ENCODE data around the gene EHMT1. TPM values are rescaled to one million over a fixed set of nuclear protein-coding genes. Genes with fewer than 3 reads are reported as not detected.

Gene EHMT1
- total and polyA plus RNA-seq, 2 of the 13 experiments (the other 11 are each of a cell fraction or from before 2014, with no cell fraction given), result 23.0 to 27.1 TPM

- no peak for TF ChIP-seq ZNF646 (CRISPR knock-in tag; IDR thresholded peaks at IDR 0.05)
- TF ChIP-seq KDM5A (IDR thresholded peaks at IDR 0.05; ENCODE audit: borderline replicate concordance, low read length), result peak; percentile 82; the same call in 1 of the 2 replicates
- peak; percentile 98 for TF ChIP-seq ZFY (CRISPR knock-in tag; IDR thresholded peaks at IDR 0.05)
- TF ChIP-seq ZNF569 (CRISPR knock-in tag; IDR thresholded peaks at IDR 0.05; ENCODE audit: borderline replicate concordance), result no peak
- no peak for TF ChIP-seq ZNF570 (CRISPR knock-in tag; IDR thresholded peaks at IDR 0.05; ENCODE audit: borderline replicate concordance)
- TF ChIP-seq ATF2 (CRISPR knock-in tag; IDR thresholded peaks at IDR 0.05), result peak; percentile 47; the same call in 1 of the 2 replicates
- peak; percentile 29; the same call in 1 of the 2 replicates for TF ChIP-seq BCL6 (CRISPR knock-in tag; IDR thresholded peaks at IDR 0.05)
- no peak for TF ChIP-seq PTBP1 (IDR thresholded peaks at IDR 0.05; ENCODE audit: low read depth, low read length, poor library complexity, severe bottlenecking)
- TF ChIP-seq ATM (IDR thresholded peaks at IDR 0.05; ENCODE audit: borderline replicate concordance), result no peak
- no peak for TF ChIP-seq SNAI1 (CRISPR knock-in tag; IDR thresholded peaks at IDR 0.05; ENCODE audit: borderline replicate concordance)
- no peak for TF ChIP-seq TCF12 (IDR thresholded peaks at IDR 0.05)
- TF ChIP-seq TCF12 (CRISPR knock-in tag; IDR thresholded peaks at IDR 0.05), result peak; percentile 73; the same call in 1 of the 2 replicates
- TF ChIP-seq TFDP2 (CRISPR knock-in tag; IDR thresholded peaks at IDR 0.05), result peak; percentile 72
- TF ChIP-seq ZNF335 (CRISPR knock-in tag; IDR thresholded peaks at IDR 0.05), result peak; percentile 79
- TF ChIP-seq ZNF563 (CRISPR knock-in tag; IDR thresholded peaks at IDR 0.05), result 0 out of 2 replicates have a peak, but pooled peaks have one; percentile 32
- no peak for TF ChIP-seq REXO4 (CRISPR knock-in tag; IDR thresholded peaks at IDR 0.05; ENCODE audit: borderline replicate concordance)
- TF ChIP-seq GZF1 (CRISPR knock-in tag; IDR thresholded peaks at IDR 0.05), result no peak
- TF ChIP-seq MNT (IDR thresholded peaks at IDR 0.05), result no peak
- peak; percentile 28; the same call in 1 of the 2 replicates for TF ChIP-seq GFI1 (CRISPR knock-in tag; IDR thresholded peaks at IDR 0.05; ENCODE audit: borderline replicate concordance)
Observed at GRCh38 chr9:137578518-137579258, 40.1 kb upstream of the EHMT1 start, which contains the start of gene DPH7 (continued).

Measured in HepG2 (cell line).